CD4-positive, alpha-beta T cell treated with Interleukin-2 at 100 ng/mL for 4 hours (primary cell): ENCODE data around the gene PILRA.
"Not testable (repeated sequence)": the region's sequence is repeated elsewhere in the genome, so short reads cannot be mapped to it uniquely, and the experiment has no call there.

Experiments
- DNase-seq: peaks from one replicate; pipeline ENCODE4 v3.0.0-alpha.2; 2020; ENCODE audit warnings: low spot score

Gene PILRA

GRCh38 chr7:100435401-100436304 lies 62.4 kb downstream of the PILRA start:
- peak; percentile 45 for DNase-seq

- no peak for DNase-seq
These were observed 64.1 kb downstream of the PILRA start for GRCh38 chr7:100437150-100438100.

GRCh38 chr7:100438172-100438571 lies 64.9 kb downstream of the PILRA start:
- no peak for DNase-seq

GRCh38 chr7:100438731-100439130 lies 65.4 kb downstream of the PILRA start:
- DNase-seq = not testable (repeated sequence)

- not testable (repeated sequence) for DNase-seq
These were observed 66.0 kb downstream of the PILRA start for GRCh38 chr7:100439244-100439643.

GRCh38 chr7:100441641-100442535 lies 68.6 kb downstream of the PILRA start:
- no peak for DNase-seq

GRCh38 chr7:100443096-100443840 lies 70.0 kb downstream of the PILRA start:
- no peak for DNase-seq

- no peak for DNase-seq
These were observed 71.3 kb downstream of the PILRA start for GRCh38 chr7:100444311-100445278.

- no peak for DNase-seq
These were observed 72.8 kb downstream of the PILRA start for GRCh38 chr7:100446040-100446439.

GRCh38 chr7:100447363-100447762 lies 74.1 kb downstream of the PILRA start:
- DNase-seq = not testable (repeated sequence)

GRCh38 chr7:100449190-100449795 lies 76.0 kb downstream of the PILRA start:
- DNase-seq = no peak
